Measurements from ENCODE around the gene SAMD8.
"Not testable (repeated sequence)": the region's sequence is repeated elsewhere in the genome, so short reads cannot be mapped to it uniquely, and the experiment has no call there.

Gene SAMD8

GRCh38 chr10:75084834-75085384 is 26.5 kb upstream of the SAMD8 start:
- no peak for DNase-seq

GRCh38 chr10:75086278-75086934 is 25.1 kb upstream of the SAMD8 start:
- DNase-seq, result no peak

- DNase-seq, result no peak
These were observed 22.8 kb upstream of the SAMD8 start for GRCh38 chr10:75088640-75089039.

GRCh38 chr10:75089634-75090033 is 21.8 kb upstream of the SAMD8 start:
- no peak for DNase-seq

- DNase-seq, result no peak
These were observed 20.3 kb upstream of the SAMD8 start for GRCh38 chr10:75091146-75091545.

GRCh38 chr10:75094465-75094864 is 17.0 kb upstream of the SAMD8 start:
- DNase-seq, result no peak

- no peak for DNase-seq
These were observed 15.8 kb upstream of the SAMD8 start for GRCh38 chr10:75095631-75096030.

GRCh38 chr10:75096749-75097148 is 14.7 kb upstream of the SAMD8 start:
- DNase-seq, result no peak

GRCh38 chr10:75097666-75098285 is 13.7 kb upstream of the SAMD8 start:
- DNase-seq, result no peak

- DNase-seq, result no peak
These were observed 12.4 kb upstream of the SAMD8 start for GRCh38 chr10:75098902-75099673.

GRCh38 chr10:75099952-75100763 is 11.3 kb upstream of the SAMD8 start:
- peak; percentile 77 for DNase-seq

GRCh38 chr10:75100764-75101291 is 10.6 kb upstream of the SAMD8 start:
- no peak for DNase-seq

GRCh38 chr10:75101416-75102251 is 9.8 kb upstream of the SAMD8 start:
- no peak for DNase-seq

GRCh38 chr10:75102830-75103673 is 8.4 kb upstream of the SAMD8 start:
- DNase-seq, result no peak

- DNase-seq, result no peak
These were observed 7.4 kb upstream of the SAMD8 start for GRCh38 chr10:75103881-75104686.

GRCh38 chr10:75104842-75105241 is 6.6 kb upstream of the SAMD8 start:
- DNase-seq, result no peak

GRCh38 chr10:75105576-75106197 is 5.8 kb upstream of the SAMD8 start:
- no peak for DNase-seq

- no peak for DNase-seq
These were observed 5.2 kb upstream of the SAMD8 start for GRCh38 chr10:75106242-75106641.

- not testable (repeated sequence) for DNase-seq
These were observed 4.6 kb upstream of the SAMD8 start for GRCh38 chr10:75106891-75107290.

Measured in right kidney (tissue), 1 donor.